ENCODE data around the gene UBE2J2.

UBE2J2 gene

GRCh38 chr1:1279028-1279427 is 5.4 kb upstream of the UBE2J2 start:
- DNase-seq = no peak

- DNase-seq = no peak
Measured at GRCh38 chr1:1278620-1279019, 5.0 kb upstream of the UBE2J2 start.

- DNase-seq = no peak
Measured at GRCh38 chr1:1275836-1276235, 2.2 kb upstream of the UBE2J2 start.

- no peak for DNase-seq
Measured at GRCh38 chr1:1274931-1275431, 1.3 kb upstream of the UBE2J2 start.

GRCh38 chr1:1274299-1274930 is 761 bp upstream of the UBE2J2 start:
- DNase-seq = no peak

- DNase-seq = no peak
Measured at GRCh38 chr1:1273209-1273511, 494 bp downstream of the UBE2J2 start.

- DNase-seq = no peak
Measured at GRCh38 chr1:1272341-1273208, 1.1 kb downstream of the UBE2J2 start.

GRCh38 chr1:1270813-1271212 is 2.8 kb downstream of the UBE2J2 start:
- DNase-seq = no peak

- no peak for DNase-seq
Measured at GRCh38 chr1:1268284-1268682, 5.4 kb downstream of the UBE2J2 start.

- DNase-seq = no peak
Measured at GRCh38 chr1:1267488-1268283, 6.0 kb downstream of the UBE2J2 start.

- no peak for DNase-seq
Measured at GRCh38 chr1:1264868-1265272, 8.8 kb downstream of the UBE2J2 start.

GRCh38 chr1:1264026-1264425 is 9.6 kb downstream of the UBE2J2 start:
- no peak for DNase-seq

- no peak for DNase-seq
Measured at GRCh38 chr1:1262758-1263157, 10.9 kb downstream of the UBE2J2 start.

GRCh38 chr1:1262071-1262470 is 11.6 kb downstream of the UBE2J2 start:
- DNase-seq = no peak

- no peak for DNase-seq
Measured at GRCh38 chr1:1260843-1261560, 12.7 kb downstream of the UBE2J2 start.

- no peak for DNase-seq
Measured at GRCh38 chr1:1259951-1260600, 13.6 kb downstream of the UBE2J2 start.

GRCh38 chr1:1259540-1259939 is 14.1 kb downstream of the UBE2J2 start:
- no peak for DNase-seq

- DNase-seq = no peak
Measured at GRCh38 chr1:1259119-1259488, 14.6 kb downstream of the UBE2J2 start.

- no peak for DNase-seq
Measured at GRCh38 chr1:1256956-1257871, 16.4 kb downstream of the UBE2J2 start.

GRCh38 chr1:1255611-1256010 is 18.0 kb downstream of the UBE2J2 start:
- DNase-seq = no peak

- no peak for DNase-seq
Measured at GRCh38 chr1:1255078-1255477, 18.6 kb downstream of the UBE2J2 start.

- DNase-seq = no peak
Measured at GRCh38 chr1:1254667-1254998, 19.0 kb downstream of the UBE2J2 start.

Measured in NCI-H1930 (cell line).